ENCODE measurements around the gene RNF214.

- TF ChIP-seq CTCF (IDR thresholded peaks at IDR 0.05) (no peak), POLR2A (IDR thresholded peaks at IDR 0.05) (no peak)
Observed at GRCh38 chr11:117296881-117297280, 64.4 kb downstream of the RNF214 start.
